Activated CD8-positive, alpha-beta memory T cell treated with anti-CD3 and anti-CD28 coated beads for 4 hours (primary cell): ENCODE data around the gene LSR.

Experiments
- DNase-seq, 2 donors: peaks; one replicate each; pipeline ENCODE4 v3.0.0-alpha.2; 2020; ENCODE audit warnings: low read depth in 2 of 2

The LSR gene

DNA sequence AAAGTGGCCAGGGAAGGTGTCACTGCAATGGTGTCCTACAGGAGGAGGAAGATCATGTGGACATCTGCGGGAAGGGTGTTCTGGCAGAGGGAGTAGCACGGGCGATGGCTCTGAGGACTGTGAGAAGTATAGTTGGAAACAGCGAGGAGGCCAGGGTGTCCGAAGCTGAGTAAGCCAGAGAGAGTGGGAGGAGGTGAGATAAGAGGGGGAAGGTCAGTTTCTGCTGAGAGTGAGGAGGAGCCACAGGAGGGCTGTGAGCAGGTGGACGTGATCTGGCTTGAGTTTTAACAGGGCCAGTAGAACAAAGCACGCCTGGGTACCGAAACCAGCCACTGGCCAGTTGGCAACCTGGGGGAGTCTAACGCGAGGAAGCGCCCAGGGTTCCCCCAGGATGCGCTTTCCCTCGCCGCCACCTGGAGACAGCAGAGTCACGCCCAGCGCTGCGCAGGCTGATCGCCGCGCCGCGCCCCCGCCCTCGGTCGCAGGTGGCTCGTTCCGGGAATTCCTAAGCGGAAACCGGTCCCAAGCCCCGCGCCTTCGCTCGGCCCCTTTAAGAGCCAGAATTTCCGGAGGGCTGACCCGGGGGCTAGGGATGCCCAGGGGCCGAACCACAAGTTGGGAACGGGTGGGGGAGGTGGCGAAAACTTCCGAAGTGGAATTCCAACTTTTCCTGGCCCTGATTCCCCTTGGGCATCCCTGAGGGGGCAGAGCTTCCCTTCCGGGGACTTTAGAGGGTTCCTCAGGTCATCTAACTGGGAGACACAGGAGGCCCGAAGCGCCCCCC is 1.1 kb upstream of the LSR start:
- no peak for DNase-seq

DNA sequence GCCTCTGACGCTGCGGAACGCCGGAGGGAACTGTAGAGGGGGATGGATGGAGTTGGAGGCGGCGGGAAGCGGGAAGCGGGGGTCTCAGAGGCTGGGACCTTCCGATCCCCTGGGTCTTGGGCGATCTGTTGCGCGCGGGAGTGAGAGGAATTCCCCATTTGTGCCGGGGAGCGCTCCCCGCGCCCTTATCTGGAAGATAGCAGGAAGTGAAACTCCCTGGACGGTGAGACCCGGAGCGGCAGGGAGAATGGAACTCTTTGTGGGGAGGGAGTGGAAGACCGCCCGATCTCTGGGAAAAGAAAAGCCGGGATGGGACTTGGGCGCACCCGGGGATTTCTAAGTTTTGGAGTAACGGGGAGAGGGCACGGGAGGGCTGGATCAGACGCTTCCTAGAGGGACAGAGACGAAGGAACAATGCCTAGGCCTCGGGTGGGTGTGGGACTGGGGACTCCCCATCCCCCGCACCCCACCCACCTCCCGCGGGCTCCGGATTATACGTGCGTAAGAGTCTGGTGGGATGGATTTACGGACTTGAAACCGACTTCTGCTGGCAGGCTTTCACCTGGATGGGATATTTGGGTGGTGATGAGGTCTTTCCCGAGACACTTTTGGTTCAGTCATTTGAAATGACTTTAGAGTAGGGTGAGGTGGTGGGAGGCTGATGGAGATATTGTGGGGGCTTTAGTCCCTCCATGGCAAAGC is 495 bp downstream of the LSR start:
- no peak for DNase-seq

DNA sequence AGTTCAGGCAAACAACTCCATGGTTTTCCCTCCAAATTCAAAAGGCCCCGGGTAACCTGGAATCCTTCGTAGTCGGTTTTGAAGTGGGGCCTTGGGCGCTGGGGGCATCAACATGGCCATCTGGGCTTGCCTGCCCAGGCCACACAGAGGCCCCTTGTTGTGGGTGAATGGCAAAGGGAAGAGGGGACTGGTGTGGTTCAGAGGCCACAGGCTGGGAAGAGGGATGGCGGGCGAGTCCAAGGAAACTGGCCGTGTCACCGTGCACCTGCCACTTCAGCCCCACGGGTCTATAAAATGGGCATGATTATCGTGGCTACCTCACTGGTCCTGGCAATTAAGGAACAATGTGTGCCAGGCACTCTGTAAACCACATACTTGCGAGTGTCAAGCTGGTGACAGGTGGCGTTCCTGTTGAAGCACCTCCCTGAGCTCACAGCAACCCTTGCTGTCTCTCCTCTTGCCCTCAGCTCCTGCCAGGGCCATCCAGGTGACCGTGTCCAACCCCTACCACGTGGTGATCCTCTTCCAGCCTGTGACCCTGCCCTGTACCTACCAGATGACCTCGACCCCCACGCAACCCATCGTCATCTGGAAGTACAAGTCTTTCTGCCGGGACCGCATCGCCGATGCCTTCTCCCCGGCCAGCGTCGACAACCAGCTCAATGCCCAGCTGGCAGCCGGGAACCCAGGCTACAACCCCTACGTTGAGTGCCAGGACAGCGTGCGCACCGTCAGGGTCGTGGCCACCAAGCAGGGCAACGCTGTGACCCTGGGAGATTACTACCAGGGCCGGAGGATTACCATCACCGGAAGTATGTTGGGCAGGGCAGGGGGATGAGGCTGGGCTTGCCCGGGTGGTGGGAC is 1.3 kb downstream of the LSR start:
- no peak for DNase-seq

DNA sequence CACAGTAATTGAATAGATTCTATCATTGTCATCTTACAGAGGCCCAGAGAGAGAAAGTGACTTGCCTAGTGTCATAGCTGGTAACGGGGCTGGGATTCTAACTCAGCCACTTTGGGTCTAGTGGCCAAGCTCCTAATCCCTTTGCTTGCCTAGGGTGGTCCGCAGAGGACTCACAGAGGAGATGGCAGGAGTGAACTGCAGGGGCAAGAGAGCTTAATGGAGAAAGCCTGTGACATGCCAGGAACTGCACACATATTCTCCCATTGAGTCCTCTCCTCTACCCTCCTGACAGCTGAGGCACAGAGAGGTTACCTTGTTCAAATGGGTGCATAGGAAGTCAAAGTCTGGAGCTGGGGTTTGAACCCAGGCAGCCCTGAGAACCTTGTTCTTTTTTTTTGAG is 2.7 kb downstream of the LSR start:
- DNase-seq, result no peak

DNA sequence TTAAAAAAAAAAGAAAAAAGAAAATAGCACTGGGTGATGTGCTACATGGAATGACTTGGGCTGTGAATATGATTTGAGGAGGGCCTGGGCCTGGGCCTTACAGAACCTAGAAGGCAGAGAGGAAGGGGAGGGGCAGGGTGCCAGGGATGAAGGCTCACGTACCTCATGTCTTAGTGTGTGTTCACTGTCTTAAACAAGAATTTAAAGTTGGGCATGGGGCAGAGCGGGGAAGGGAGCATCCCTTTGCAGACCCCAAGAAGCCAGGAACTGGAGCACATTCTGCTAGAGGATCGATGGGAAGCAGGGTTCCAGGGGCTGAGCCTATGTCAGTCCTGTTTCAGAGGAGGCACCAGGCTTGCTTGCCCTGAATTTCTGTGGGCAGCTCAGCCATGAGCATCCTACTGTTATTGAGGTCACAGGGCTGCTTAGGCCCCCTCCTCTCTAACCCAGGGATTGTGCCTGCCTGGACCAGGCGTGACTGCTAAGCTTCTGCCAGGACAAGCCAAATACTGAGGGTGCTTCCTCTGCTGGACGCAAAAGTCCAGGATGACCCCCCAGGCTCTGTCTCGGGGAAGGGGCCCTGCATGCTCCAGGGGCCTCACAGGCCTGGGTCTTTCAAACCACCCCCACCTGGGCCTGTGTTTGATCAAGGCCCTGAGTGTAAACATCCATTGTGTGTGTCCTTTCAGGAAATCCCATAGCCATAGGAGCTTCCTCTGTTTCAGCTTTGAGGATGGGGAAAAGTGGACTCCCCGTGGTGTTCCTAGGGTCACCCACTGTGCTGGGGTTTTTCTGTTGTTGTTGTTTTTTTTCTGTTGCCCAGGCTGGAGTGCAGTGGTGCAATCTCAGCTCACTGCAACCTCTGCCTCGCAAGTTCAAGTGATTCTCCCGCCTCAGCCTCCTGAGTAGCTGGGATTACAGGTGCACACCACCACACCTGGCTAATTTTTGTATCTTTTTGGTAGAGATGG is 4.8 kb downstream of the LSR start:
- no peak for DNase-seq

DNA sequence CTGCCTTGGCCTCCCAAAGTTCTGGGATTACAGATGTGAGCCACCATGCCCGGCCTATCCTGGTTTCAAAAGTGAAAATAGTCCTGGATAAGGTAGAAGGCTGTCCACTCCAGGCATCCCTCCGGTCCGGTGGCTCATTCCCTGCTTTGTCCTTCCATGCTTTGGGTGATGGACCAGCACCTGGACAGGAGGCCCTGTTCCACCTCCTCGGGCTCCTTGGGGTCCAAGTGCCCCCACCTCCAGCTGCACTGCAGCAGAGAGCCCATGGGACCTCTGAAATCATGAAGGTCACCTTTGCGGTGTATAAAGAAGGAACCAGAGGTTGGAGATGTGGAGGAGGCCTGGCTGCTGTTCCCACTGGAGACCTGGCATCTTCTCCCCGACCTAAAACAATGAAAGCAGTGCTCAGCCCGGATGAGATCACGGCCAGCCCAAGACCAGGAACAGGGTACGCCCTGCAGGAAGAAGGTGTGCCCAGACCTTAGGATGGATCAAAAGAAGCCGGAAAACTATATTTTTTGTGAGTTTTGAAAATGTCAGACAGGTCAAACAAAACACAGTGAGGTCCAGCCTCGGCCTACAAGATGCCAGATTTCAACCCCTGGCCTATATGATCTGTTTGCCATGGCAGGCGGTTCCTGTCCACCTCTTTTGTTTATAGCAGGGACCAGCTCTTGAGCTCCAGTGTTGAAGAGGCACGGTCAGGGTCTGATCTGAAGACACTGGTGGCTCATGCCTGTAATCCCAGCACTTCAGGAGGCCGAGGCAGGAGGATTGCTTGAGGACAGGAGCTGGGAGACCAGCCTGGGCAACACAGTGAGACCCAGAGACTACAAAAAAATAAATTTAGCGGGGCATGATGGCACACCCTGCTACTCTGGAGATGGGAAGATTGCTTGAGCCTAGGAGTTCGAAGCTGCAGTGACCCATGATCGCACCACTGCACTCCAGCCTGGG is 5.8 kb downstream of the LSR start:
- DNase-seq, result no peak

DNA sequence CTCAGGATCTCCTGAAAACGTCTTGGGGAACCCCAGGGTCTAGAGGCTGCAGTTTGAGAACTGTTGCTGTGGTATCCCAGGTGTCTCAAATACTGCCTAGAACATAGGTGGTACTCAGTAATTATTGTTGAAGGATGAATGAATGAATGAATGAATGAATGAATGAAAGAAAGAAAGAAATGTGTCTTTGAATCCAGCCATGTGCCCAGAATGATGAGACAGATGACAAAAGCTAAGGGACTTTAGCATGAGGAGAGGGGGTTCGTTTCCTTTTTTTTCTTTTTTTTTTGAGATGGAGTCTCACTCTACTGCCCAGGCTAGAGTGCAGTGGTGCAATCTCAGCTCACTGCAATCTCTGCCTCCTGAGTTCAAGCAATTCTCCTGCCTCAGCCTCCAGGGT is 7.8 kb downstream of the LSR start:
- DNase-seq, result no peak

DNA sequence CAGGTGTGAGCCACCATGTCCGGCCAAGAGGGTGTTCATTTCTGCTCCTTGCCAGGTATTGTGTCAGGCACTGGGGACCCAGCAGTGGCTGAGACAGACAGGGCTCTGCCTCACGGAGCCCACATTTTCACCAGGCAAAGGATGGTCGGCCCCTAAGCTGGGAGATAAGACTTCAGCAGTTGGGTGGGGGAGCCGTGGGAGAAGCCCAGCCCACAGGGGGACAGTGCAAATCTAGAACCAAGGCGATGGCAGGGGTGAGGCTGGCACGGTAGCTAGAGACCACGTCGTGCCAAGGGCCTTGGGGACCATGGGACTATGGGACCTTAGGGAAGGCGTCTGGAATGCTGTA is 8.3 kb downstream of the LSR start:
- DNase-seq, result no peak

DNA sequence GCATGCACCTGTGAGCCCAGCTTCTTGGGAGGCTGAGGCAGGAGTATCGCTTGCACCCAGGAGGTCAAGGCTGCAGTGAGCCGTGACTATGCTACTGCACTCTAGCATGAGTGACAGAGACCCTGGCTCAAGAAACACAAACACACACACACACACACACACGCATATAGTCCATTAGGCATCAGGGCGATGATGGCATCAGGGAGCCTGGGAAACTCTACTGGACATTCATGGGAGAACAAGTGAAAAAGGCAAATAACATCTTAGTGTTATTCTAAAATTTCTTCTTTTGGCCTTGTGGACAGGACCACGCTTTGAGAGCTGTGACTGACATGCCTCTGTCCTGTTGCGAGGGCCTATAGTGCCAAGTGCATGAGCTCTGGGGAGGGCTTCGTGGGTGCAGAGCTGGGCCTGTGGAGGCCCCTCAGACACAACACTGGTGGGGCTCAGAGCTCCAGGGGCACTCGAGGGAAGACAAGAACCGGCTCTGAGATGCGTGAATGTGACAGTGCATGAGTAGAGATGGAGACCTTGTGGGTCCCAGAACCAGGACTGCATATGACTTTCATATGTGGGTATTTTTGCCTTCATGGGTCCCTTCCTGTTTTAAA is 12.0 kb downstream of the LSR start:
- no peak for DNase-seq

DNA sequence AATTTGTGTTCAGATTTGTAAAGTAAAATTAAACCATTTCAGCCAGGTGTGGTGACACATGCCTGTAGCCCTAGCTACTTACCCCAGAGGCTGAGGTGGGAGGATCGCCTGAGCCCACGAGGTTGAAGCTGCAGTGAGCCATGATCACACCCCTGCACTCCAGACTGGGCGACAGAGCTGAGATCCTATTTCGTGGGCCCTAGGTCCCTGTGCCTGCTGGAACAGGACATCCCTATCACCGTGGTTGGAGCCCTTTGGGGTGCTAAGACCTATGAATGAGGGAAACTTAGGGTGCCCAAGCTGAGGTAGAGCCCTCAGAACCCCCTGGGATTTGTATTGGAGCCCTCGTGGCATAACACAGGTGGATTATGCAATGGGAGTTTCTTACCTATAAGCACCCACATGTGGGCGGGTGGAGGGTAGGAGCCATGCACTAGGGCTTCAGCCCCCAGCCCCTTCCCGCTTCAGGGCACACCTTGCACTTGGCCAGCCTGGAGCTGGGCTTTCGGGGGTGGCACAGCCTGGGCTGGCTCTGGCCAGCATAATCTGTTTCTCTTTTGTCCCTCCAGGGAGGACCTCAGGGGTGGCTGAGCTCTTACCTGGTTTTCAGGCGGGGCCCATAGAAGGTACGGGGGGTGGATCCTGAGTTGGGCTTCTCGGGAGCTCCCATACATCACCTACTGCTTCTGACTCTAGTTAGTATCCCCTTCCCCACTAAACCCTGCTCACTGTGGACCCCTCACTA is 12.7 kb downstream of the LSR start:
- no peak for DNase-seq

DNA sequence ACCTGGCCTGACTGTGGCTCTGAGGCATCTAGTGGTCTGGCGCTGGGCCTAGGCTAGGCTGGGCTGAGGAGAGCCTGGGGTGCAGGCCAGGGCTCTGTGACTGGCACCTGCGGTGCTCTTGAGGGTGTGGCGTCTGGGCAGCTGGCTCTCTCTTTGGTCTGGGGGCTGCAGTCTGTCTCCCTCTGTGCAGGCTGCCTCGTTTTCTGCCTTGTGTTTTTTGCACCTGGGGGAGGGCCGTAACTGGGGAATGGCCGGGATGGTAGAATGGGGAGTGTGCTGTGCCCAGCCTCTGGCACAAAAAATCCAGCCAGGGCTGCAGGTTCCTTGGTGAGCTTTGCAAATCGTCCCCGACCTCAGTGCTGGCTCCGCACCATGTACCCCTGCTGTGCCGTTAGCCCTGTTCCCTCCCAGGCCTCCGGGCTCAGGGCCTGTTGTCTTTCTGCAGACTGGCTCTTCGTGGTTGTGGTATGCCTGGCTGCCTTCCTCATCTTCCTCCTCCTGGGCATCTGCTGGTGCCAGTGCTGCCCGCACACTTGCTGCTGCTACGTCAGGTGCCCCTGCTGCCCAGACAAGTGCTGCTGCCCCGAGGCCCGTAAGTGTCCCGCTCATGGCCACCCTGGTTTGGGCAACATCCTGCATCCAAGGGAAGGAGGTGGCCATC is 13.4 kb downstream of the LSR start:
- no peak for DNase-seq

DNA sequence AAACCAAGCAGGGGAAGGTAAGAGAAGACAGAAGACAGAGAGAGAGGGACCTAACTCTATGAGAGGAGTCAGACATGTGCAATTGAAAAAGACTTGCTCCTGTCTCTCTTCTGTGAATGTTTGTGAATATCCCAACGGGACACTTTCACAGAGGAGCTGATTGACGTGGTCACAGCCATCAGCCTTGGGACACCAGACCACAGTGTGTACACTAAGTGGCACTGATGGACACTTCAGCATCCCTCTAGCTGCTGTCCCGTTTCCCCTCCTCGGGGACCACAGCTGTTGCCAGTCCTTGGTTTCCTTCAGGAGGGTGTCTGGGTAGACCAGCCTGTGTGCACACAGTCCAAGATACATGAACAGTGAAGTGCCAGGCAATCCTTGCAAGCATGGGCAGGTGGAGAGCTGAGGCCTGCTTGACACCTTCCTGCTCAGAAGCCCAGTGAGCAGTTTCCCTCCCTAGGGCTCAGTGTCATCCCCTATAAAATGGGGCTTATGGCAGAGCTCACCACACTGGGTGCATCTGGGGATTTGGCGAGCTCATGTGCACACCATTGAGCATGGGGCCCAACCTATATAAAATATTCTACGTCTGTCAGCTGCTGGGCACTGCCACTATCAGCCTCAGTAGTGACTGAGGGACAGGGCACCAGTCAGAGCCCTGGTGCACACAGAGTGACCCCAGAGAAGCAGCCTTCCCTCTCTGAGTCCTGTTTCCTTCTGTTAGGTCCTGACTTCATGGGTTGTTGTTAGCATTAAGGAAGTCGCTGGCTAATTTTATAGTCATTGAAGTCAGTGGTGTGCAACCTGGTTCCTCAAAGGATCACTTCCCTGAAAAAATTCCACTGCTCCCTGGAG is 15.7 kb downstream of the LSR start:
- no peak for DNase-seq

DNA sequence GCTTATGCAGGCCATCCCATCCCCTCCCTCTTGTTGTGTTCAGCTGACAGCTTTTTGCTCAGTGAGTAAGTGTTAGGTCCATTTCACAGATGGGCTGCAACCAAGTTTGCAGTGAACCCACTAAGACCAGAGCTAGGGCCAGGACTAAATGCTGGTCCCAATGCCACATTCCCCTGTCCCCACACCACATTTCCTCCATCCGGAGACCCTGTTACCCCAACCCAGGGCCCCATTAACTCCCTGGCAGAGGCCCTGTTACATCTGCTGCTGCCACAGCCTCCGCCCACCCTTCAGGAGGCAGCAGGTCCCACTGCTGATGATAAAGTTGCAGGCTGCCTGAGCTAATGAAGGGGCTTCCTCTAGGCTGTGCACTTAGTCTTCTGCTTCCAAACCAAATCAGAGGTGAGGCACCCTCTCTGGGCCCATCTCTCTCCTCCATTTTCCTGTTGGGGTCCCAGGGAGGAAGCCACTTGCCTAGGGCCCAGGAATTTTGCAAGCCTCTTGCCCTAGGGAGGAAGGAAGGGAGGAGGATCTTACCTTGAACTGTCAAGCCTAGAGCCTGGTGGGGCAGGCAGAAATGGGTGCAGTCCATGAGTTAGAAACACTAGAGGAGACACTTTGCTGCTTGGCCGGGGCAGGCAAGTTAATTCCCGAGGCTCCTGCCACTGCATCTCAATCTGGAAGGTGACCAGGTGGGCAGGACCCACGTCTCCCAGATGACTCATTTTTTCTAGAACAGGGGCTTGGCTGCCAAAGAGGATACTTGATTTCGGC is 16.5 kb downstream of the LSR start:
- DNase-seq, result no peak

DNA sequence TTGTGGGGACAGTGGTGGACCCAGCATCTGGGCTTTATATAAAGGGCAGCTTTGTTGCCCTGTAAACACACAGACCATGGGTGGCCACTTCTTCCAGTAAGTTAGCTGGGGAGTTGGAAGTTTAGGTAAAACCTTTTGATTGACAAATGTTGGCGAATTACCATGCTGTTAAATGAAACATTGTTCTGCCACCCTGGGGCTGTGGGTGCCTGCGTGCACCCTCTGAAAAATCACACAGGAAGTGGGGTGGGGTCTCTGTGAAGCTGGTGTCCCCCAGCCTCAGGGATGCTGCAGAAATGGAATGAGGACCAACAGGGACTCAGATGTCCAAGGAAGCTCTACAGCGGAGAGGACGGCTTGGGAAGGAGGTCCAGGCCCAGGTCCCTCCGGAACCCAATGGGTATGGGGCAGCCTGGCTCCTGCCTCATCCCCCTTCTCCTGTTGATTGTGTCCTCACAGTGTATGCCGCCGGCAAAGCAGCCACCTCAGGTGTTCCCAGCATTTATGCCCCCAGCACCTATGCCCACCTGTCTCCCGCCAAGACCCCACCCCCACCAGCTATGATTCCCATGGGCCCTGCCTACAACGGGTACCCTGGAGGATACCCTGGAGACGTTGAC is 17.2 kb downstream of the LSR start:
- no peak for DNase-seq

DNA sequence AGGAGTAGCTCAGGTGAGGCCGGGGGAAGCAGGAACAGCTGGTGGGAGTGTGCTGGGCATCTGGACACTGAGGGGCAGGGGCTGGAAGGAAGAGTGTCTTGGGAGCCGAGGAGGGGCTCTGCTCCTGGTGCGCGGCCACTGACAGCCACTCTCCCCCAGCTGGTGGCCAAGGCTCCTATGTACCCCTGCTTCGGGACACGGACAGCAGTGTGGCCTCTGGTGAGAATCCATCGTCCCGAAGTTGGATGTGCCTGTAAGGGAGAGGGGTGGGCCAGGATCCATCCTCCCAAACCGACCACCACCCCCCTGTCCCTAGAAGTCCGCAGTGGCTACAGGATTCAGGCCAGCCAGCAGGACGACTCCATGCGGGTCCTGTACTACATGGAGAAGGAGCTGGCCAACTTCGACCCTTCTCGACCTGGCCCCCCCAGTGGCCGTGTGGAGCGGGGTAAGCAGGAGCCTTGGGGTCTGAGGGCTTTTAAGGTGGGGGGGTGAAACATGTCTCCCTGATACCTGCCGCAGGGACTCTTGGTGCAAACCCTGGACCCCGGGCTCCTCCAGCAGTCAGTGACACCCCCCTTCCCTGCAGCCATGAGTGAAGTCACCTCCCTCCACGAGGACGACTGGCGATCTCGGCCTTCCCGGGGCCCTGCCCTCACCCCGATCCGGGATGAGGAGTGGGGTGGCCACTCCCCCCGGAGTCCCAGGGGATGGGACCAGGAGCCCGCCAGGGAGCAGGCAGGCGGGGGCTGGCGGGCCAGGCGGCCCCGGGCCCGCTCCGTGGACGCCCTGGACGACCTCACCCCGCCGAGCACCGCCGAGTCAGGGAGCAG is 17.9 kb downstream of the LSR start:
- no peak for DNase-seq
